Neuronal stem cell (in vitro differentiated cells): Measurements from ENCODE around the gene STRADA.

Experiments
- DNase-seq: peaks from one replicate; pipeline ENCODE4 v3.0.0-alpha.2; 2013; ENCODE audit warnings: low spot score
- H2AFZ ChIP-seq: one replicate; pipeline ENCODE4 v1.6.1; 2013; ENCODE audit warnings: mild to moderate bottlenecking, low read length, inconsistent platforms
- H2AK5ac ChIP-seq: 2 replicates; pipeline ENCODE4 v1.6.1; 2013; ENCODE audit warnings: low read depth, mild to moderate bottlenecking, inconsistent platforms, low read length, moderate library complexity, mixed read lengths
- H2BK120ac ChIP-seq: 2 replicates; pipeline ENCODE4 v1.6.1; 2013; ENCODE audit warnings: low read depth, mild to moderate bottlenecking, inconsistent platforms, low read length, moderate library complexity, mixed read lengths
- H2BK12ac ChIP-seq: one replicate; pipeline ENCODE4 v1.6.1; 2013; ENCODE audit warnings: low read length, inconsistent platforms
- H2BK15ac ChIP-seq: 2 replicates; pipeline ENCODE4 v1.6.1; 2013; ENCODE audit warnings: mild to moderate bottlenecking, low read length, inconsistent platforms, mixed read lengths
- H2BK5ac ChIP-seq: one replicate; pipeline ENCODE4 v1.6.1; 2013; ENCODE audit warnings: inconsistent platforms, mild to moderate bottlenecking, low read length, moderate library complexity
- H3K14ac ChIP-seq: one replicate; pipeline ENCODE4 v1.6.1; 2013; ENCODE audit warnings: low read length, inconsistent platforms
- H3K18ac ChIP-seq: 2 replicates; pipeline ENCODE4 v1.6.1; 2013; ENCODE audit warnings: low read length, inconsistent platforms
- H3K23ac ChIP-seq: 2 replicates; pipeline ENCODE4 v1.6.1; 2013; ENCODE audit warnings: low read depth, mild to moderate bottlenecking, mixed read lengths, low read length, inconsistent platforms; ENCODE audit not compliant: poor library complexity
- H3K27ac ChIP-seq: replicated peaks from 3 replicates; pipeline ENCODE4 v1.5.1; 2013; ENCODE audit warnings: low read length, inconsistent platforms
- H3K27me3 ChIP-seq, 3 experiments: 2 replicates each; pipeline ENCODE4 v1.6.1; 2013; ENCODE audit warnings: low read length in 3 of 3, mild to moderate bottlenecking in 2 of 3, inconsistent platforms in 1 of 3, low read depth in 1 of 3, mixed read lengths in 1 of 3, moderate library complexity in 1 of 3; ENCODE audit not compliant: control insufficient read depth in 3 of 3, insufficient read depth in 3 of 3
- H3K36me3 ChIP-seq, 2 donors: replicated peaks in 1 of 2; 2 replicates each; pipeline ENCODE4 v1.6.1; 2013; ENCODE audit warnings: low read length in 2 of 2; ENCODE audit not compliant: control insufficient read depth in 2 of 2, insufficient read depth in 2 of 2
- H3K4ac ChIP-seq: 2 replicates; pipeline ENCODE4 v1.6.1; 2013; ENCODE audit warnings: inconsistent platforms, mild to moderate bottlenecking, low read length, moderate library complexity
- H3K4me1 ChIP-seq, 2 donors: 1 replicate in 1 of 2; 2 replicates in 1 of 2; pipeline ENCODE4 v1.6.1; 2013; ENCODE audit warnings: low read length in 2 of 2, low read depth in 1 of 2; ENCODE audit not compliant: control insufficient read depth in 2 of 2, insufficient read depth in 1 of 2
- H3K4me2 ChIP-seq: one replicate; pipeline ENCODE4 v1.6.1; 2013; ENCODE audit warnings: mild to moderate bottlenecking, low read length, inconsistent platforms; ENCODE audit not compliant: insufficient read depth, poor library complexity, severe bottlenecking
- H3K4me3 ChIP-seq, 2 donors: 2 replicates each; pipeline ENCODE4 v1.5.1; 2013; ENCODE audit warnings: low read length in 2 of 2, mild to moderate bottlenecking in 2 of 2, inconsistent platforms in 1 of 2, moderate library complexity in 1 of 2
- H3K79me1 ChIP-seq: one replicate; pipeline ENCODE4 v1.6.1; 2013; ENCODE audit warnings: low read depth, mild to moderate bottlenecking, inconsistent platforms, low read length, moderate library complexity
- H3K9ac ChIP-seq: one replicate; pipeline ENCODE4 v1.6.1; 2013; ENCODE audit warnings: mild to moderate bottlenecking, low read depth, low read length, inconsistent platforms; ENCODE audit not compliant: poor library complexity
- H3K9me3 ChIP-seq, 2 donors: replicated peaks in 1 of 2; 2 replicates each; pipeline versions ENCODE3 to v1.6.1; 2013; ENCODE audit warnings: low read length in 2 of 2, mild to moderate bottlenecking in 2 of 2, inconsistent platforms in 1 of 2, low read depth in 1 of 2, mixed read lengths in 1 of 2, moderate library complexity in 1 of 2; ENCODE audit not compliant: control insufficient read depth in 2 of 2, insufficient read depth in 1 of 2
- H4K8ac ChIP-seq: one replicate; pipeline ENCODE4 v1.6.1; 2013; ENCODE audit warnings: low read depth, mild to moderate bottlenecking, inconsistent platforms, low read length, moderate library complexity
- H4K91ac ChIP-seq: one replicate; pipeline ENCODE4 v1.6.1; 2013; ENCODE audit warnings: low read length, low read depth, mild to moderate bottlenecking, inconsistent platforms; ENCODE audit not compliant: poor library complexity
- WGBS, 2 donors: extraction: QIAGEN DNeasy Blood & Tissue Kit; methylation state at CpG; one replicate each; pipeline ENCODE4 v1.1.7; 2013; ENCODE audit warnings: missing lambda C conversion rate in 2 of 2, mixed read lengths in 1 of 2; ENCODE audit not compliant: insufficient read length in 2 of 2, insufficient replicate concordance in 1 of 2; ENCODE audit errors: extremely low coverage in 2 of 2; 5-methylcytosine and 5-hydroxymethylcytosine counted together

Gene STRADA

GRCh38 chr17:63718988-63719387 is 22.6 kb downstream of the STRADA start:
- Histone ChIP-seq H3K36me3 (peaks cover 0 to 52% of the 10 kb centered on the region in 2 donors), H3K18ac (no peak overlapping the region), H2BK12ac (no peak overlapping the region), H3K14ac (no peak overlapping the region), H3K4me2 (no peak overlapping the region), H2AK5ac (no peak overlapping the region), H3K23ac (no peak overlapping the region), H4K8ac (no peak overlapping the region), H2AFZ (no peak overlapping the region), H4K91ac (no peak overlapping the region), H2BK15ac (no peak overlapping the region), H3K9ac (no peak overlapping the region), H3K27me3 (no peaks in the 10 kb centered on the region), H3K9me3 (no peaks in the 10 kb centered on the region), H3K4me1 (no peaks in the 10 kb centered on the region), H3K27ac (no peak overlapping the region), H3K4me3 (no peak overlapping the region), H3K4ac (no peak overlapping the region), H2BK5ac (no peak overlapping the region), H2BK120ac (no peak overlapping the region), H3K79me1 (no peaks in the 10 kb centered on the region)
- no peak for DNase-seq
- WGBS, 2 donors = no CpG with 5 or more reads among the region's 5 CpGs

GRCh38 chr17:63716426-63716825 is 25.2 kb downstream of the STRADA start:
- Histone ChIP-seq H2AK5ac (no peak overlapping the region), H2BK12ac (no peak overlapping the region), H3K18ac (no peak overlapping the region), H3K27ac (no peak overlapping the region), H3K79me1 (no peaks in the 10 kb centered on the region), H3K36me3 (peaks cover 9 to 55% of the 10 kb centered on the region in 2 donors), H3K4me1 (no peaks in the 10 kb centered on the region), H3K4ac (no peak overlapping the region), H4K91ac (no peak overlapping the region), H3K14ac (no peak overlapping the region), H3K9ac (no peak overlapping the region), H3K4me2 (no peak overlapping the region), H4K8ac (no peak overlapping the region), H2BK15ac (no peak overlapping the region), H2BK120ac (no peak overlapping the region), H3K23ac (no peak overlapping the region), H2BK5ac (no peak overlapping the region), H2AFZ (no peak overlapping the region), H3K4me3 (no peak overlapping the region), H3K9me3 (no peaks in the 10 kb centered on the region), H3K27me3 (no peaks in the 10 kb centered on the region)
- WGBS, 2 donors = no CpG with 5 or more reads among the region's 3 CpGs
- DNase-seq = no peak

DNA sequence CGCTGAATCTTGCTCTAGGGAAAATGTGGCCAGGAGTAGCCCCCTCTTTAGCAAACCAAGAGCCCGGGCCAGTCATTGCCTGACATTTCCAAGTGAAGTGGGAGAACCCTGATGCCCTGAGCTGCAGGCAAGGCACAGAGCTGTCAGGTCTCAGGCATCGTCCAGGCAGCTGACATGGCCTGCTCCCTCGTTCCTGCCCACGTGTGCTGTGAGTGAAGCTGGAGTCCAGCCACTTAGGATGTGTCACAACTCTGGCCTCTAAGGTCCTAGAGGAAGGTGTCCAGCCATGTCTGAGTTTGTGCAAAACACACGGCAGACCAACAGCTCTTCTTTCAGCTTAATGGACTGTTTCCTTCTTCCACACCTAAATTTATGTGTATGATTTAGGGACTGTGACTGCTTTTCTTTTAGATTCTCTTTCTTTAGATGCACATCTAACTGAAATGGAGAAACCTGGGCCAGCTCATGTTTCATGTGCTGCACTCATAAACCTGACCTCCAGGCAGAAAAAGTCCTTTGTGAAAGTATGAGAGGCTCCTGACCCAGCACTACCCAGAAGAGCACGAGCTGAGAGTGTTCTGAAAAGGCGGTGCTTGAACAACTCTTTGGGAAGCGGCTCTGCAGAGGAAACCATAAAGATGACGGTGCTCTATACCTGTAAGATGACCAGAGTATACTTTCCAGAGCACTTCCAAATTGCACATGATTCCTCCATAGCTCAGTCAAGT is 26.9 kb downstream of the STRADA start:
- H3K27me3 ChIP-seq = no peaks in the 10 kb centered on the region
- no peak overlapping the region for H2AK5ac ChIP-seq
- no peak overlapping the region for H3K4ac ChIP-seq
- H2BK15ac ChIP-seq = no peak overlapping the region
- H3K4me1 ChIP-seq = no peaks in the 10 kb centered on the region
- WGBS, 2 donors = no CpG with 5 or more reads among the region's 10 CpGs
- no peaks in the 10 kb centered on the region for H3K9me3 ChIP-seq
- H3K14ac ChIP-seq = no peak overlapping the region
- H2BK12ac ChIP-seq = no peak overlapping the region
- H2BK120ac ChIP-seq = no peak overlapping the region
- H3K9ac ChIP-seq = no peak overlapping the region
- H2BK5ac ChIP-seq = no peak overlapping the region
- H3K79me1 ChIP-seq = no peaks in the 10 kb centered on the region
- no peak for DNase-seq
- H3K36me3 ChIP-seq = peaks cover 13 to 70% of the 10 kb centered on the region in 2 donors
- no peak overlapping the region for H3K4me2 ChIP-seq
- no peak overlapping the region for H2AFZ ChIP-seq
- no peak overlapping the region for H3K4me3 ChIP-seq
- no peak overlapping the region for H4K8ac ChIP-seq
- H3K27ac ChIP-seq = no peak overlapping the region
- no peak overlapping the region for H4K91ac ChIP-seq
- no peak overlapping the region for H3K23ac ChIP-seq
- H3K18ac ChIP-seq = no peak overlapping the region

DNA sequence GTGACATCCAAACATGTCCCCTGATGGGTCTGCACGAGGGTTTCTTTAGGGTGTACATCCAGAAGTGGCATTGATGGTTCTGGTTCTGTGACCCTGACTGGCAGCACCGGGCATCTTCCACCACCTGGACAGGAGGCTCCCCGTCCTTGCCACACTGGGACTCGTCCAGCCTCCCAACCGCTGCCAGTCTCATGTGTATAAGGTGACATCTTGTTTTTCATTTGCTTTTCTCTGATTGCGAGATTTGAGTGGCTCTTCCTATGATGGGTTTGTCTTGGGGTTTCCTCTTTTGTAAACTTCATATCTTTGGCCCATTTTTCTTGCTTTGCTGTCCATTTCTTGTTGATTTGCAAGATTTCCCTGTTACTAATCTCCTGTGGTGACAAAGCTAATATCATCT is 32.5 kb downstream of the STRADA start:
- Histone ChIP-seq H3K9me3 (no peaks in the 10 kb centered on the region), H3K14ac (no peak overlapping the region), H2BK5ac (no peak overlapping the region), H3K9ac (peak overlapping the region; percentile 36), H3K4me2 (no peak overlapping the region), H3K36me3 (peaks cover 21 to 94% of the 10 kb centered on the region in 2 donors), H3K27ac (no peak overlapping the region), H3K4me3 (no peak overlapping the region), H2BK120ac (no peak overlapping the region), H3K18ac (no peak overlapping the region), H3K79me1 (no peaks in the 10 kb centered on the region), H2AK5ac (no peak overlapping the region), H3K4ac (no peak overlapping the region), H2AFZ (no peak overlapping the region), H4K8ac (no peak overlapping the region), H2BK15ac (no peak overlapping the region), H3K27me3 (no peaks in the 10 kb centered on the region), H4K91ac (no peak overlapping the region), H3K23ac (no peak overlapping the region), H3K4me1 (peaks cover 0 to 3% of the 10 kb centered on the region in 2 donors), H2BK12ac (no peak overlapping the region)
- WGBS, 2 donors = no CpG with 5 or more reads among the region's 6 CpGs
- no peak for DNase-seq
